Measurements from ENCODE around the gene PIGS. TPM values are rescaled to one million over a fixed set of nuclear protein-coding genes. Genes with fewer than 3 reads are reported as not detected.
"Not testable (repeated sequence)": the region's sequence is repeated elsewhere in the genome, so short reads cannot be mapped to it uniquely, and the experiment has no call there.

PIGS gene
- total RNA-seq, 1 donor from 2014 or later, result 51.5 TPM

DNA sequence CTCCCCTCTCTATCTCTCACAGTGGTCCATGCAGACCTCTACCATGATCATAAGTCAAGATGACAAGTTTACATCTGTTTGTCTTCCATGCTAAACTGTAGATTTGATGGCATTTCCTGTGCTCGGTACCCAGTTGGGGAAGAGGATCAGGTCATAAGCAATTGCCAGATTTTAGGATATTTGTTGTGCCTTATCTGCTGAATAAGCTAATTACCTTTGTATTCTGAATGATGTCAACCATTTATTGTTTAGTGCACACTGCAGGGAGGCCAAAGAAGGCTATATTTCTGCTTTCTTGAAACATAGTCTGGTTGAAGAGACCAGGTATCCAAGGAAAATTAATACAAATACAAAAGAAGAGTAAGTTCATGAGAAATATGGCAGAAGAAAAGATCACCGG lies 11.2 kb upstream of the PIGS start:
- DNase-seq (ENCODE audit: low spot score), result no peak
- intact Hi-C loops (cut with DNase I), result no loop called here

DNA sequence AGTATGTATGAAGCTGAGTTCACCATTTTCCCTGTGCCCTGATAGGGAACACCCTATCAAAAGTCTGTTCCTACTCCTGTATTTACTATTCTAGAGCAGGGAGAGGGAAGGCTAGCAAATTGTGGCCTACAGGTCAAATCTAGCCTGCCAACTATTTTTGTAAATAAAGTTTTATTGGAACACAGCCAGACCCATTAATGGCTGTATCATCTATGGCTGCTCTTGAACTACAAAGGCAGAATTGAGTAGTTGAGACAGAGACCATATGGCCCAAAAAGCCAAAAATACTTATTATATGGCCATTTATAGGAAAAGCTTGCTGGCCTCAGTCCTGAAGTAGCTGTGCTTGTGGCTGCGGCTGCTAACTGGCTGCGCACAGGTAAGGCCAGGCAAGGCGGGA lies 9.6 kb upstream of the PIGS start:
- no peak for DNase-seq (ENCODE audit: low spot score)
- intact Hi-C loops (cut with DNase I), result no loop called here

DNA sequence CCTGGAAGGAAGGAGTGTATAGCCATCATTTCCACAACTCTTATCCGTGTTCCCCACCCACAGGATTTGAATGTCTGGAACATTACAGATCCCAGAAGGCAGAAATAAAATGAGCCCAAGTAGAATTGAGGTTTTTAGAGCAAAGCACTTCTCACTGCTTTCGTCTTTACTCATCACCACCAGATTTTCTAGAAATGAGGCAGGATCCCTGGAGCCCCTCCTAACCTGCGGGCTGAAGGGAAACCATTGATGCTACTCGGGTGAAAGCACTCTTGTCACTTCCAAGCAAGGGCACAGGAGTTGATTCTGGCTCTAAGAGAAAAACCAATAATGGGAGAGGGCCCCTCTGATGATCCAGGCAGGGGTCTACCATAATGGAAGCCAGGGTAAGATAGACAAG lies 8.2 kb upstream of the PIGS start:
- no peak for DNase-seq (ENCODE audit: low spot score)
- intact Hi-C loops (cut with DNase I), result no loop called here

DNA sequence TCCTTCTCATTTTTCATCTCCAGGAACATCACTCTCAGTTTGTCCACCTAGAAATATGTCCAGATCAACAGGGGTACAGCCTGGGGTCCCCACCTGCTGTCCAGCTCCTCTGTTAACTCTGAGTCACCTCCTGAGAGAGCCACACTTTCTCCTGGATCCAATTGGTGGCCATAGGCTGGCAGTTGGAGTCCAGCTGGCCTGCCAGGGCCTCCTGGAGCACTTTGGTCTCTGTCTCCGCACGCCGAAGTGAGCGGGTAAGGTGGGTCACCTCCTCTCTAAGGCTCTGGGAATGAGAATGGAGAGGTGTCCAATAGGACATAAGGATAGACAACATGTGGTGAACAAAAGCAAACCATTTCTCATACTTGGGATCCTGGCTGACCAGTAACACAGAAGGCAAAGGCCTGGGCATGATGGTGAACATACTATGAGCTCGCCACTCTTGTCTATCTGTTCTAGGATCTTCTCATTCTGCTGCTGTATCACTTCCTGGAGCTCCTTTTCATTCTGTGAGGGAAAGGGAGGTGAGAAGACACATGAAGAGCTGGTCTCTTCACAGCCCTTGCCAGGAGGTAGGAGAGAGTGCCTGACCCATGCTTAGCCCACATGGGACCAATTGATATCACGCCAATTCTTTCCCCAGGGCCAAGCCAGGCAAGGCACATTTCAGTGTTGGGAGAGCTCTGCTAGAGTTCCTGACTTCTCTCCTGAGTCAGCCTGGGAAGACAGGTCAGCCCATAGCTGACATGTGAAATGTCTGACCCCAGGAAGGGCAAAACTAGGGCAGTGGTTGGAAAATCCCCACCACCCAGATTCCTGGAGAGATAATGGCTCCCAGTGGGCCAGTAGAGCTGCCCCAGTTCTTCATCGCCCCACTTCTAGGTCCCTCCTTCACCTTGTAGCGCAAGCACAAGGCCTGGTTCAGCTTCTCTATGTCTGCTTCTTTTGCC lies 7.2 kb upstream of the PIGS start:
- DNase-seq (ENCODE audit: low spot score), result peak; percentile 68
- intact Hi-C loops (cut with DNase I), result no loop called here

DNA sequence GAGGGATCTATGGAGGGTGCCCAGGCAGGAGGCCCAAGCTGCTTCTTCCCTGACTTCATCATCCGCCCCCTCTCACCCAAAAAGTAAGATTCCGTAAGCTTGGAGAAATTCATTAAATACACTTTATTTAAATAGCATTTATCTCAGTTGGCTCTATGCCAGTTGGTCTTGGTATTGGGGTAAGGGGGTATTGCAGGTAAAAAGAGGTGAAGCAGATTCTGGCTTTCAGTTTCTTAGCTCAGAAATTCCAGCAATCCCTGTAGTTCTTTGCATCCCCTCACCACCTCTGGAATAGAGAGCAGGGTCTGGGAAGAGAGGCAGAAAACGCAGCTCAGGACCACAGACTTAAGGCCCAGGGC lies 6.1 kb upstream of the PIGS start:
- no peak for DNase-seq (ENCODE audit: low spot score)
- intact Hi-C loops (cut with DNase I), result no loop called here

DNA sequence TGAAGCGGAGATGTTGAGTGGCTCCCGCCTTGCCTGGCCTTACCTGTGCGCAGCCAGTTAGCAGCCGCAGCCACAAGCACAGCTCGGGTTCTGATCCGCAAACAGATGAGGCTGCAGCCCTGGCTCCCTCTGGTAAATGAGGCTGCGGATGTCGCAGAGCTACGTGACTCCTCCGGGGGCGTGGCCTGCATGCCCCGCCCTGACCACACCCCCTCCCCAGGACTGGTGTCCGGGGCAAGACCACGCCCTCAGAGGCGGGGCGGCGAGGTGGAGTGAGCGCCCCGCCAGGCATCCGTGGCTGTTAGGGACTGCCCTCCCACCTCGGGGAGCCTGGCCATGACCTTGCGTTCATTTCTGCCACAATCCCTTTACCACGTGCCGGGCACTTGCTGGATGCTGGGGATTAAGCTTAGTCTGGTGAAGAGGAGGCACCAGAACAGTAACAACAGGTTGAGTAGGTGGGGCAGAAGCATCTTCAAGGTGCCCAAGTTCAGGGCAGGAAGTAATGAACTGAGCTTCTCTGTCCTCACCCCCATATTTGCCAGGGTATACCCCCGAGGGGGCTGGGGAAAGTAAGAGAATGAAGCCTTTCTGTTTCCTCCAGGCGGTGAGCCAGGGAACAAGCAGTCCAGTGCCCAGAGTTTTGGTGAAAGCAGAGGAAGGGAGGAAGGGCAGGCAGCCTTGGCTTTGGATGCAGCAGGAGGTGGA lies 5.6 kb upstream of the PIGS start, which contains the start of gene ALDOC:
TSS of gene ALDOC (minus strand) at position 138 of the 708 bp plus-strand sequence. CDS start 1,363 bp downstream, outside the sequence.
- DNase-seq (ENCODE audit: low spot score), result peak; percentile 98
- intact Hi-C loops (cut with DNase I), result no loop called here

DNA sequence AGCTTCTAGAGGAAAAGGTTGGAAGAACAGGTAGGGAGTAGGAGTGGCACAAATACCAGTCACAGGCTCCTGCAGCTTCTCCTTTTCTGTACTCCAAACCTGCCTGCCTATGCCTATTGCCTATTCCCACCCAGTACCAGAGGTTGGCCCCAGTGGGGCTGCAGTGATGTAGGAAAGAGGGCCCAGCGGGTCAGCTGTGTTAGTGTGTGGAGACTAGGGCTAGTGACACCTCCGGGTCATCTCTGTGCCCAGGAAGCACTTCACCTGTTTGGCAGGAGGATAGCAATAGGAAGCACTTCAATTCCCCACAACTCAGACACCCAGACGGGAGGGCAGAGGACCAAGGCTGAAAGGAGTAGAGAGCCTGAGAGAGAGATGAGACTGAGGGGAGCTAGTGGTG lies 4.7 kb upstream of the PIGS start:
- intact Hi-C loops (cut with DNase I), result not testable (repeated sequence)
- DNase-seq (ENCODE audit: low spot score), result peak; percentile 57

DNA sequence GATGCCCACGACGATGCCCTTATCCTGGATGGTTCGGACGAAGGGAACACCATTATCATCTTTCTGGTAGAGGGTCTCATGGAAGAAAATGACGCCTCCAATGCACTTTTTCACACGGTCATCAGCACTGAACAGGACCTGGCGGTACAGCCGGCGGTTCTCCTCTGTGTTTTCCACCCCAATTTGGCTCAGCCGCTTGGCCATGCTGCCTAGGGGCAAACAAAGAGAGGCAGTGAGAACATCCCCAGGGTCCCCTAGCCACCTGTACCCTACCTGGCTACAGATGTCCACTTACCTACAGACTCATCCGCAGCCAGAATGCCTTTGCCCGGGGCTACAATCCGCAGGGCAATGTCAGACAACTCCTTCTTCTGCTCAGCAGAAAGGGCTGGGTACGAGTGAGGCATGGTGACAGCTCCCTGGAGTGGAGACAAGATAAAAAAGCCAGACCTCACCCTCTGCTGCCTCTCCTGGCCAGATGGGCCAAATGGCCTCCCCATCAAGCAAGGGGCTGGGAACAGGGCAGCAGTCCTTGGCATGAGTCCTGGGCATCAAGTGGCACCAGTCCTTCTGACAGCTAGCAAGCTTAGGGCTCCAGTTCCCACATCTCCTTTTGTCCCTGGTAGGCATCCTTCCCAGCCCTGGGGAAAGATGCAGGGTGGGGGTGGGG lies 3.9 kb upstream of the PIGS start:
- DNase-seq (ENCODE audit: low spot score), result peak; percentile 92
- intact Hi-C loops (cut with DNase I), result no loop called here

DNA sequence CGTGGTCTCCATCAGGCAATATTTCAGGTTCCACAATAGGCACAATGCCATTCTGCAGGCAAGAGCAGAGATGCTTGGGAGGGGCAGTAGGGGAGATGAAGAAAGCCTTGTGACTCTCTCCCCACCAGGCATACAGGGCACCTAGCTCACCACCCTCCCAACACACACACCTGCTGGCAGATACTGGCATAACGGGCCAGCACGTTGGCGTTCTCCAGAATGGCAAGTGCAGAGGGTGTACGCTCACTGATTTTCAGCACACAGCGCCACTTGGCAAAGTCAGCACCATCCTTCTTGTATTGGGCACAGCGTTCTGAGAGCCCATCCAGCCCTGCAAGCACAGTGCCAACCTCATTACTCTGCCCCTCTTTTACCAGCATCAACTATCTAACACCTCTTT lies 3.2 kb upstream of the PIGS start:
- peak; percentile 69 for DNase-seq (ENCODE audit: low spot score)
- intact Hi-C loops (cut with DNase I), result no loop called here

DNA sequence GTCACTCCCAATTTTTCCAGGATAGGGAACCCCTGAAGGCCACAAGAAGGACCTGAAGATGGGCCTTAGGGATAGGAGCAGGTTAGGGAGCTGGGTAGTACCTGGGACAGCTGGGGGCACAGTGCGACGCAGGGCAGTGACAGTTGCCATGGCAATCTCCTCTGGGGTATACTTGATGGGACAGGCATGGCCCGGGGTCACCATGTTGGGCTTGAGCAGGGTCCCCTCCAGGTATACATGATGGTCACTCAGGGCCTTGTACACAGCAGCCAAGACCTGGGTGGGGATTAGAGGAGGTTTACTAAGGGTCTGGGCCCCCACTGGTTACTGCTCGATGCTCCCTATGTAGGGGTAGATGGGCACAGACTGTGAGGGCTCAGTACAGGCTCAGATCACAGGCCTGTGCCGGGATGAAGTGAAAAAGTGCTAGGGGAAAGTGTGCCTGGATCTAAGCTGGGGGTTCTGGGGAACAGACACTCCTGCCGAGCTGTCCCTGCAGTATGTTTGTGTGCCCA lies 2.7 kb upstream of the PIGS start:
- intact Hi-C loops (cut with DNase I), result no loop called here
- DNase-seq (ENCODE audit: low spot score), result peak; percentile 62

DNA sequence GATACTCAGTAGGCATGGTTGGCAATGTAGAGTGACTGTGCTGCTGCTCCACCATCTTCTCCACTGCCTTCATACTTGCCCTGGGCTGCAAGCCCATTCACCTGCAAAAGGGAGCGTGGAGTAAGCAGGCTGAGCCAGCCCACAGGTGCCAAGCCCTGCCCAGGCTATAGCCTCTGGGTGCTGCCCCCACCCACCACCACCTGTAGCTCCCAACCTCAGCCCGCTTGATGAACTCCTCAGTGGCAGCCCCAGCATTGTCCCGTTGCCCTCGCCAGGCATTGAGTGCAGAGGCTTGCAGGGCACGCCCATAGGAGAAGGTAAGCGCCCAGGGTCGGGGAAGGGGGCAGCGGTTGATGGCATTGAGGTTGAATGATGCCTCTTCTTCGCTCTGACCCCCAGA lies 2.2 kb upstream of the PIGS start:
- intact Hi-C loops (cut with DNase I), result no loop called here
- peak; percentile 49 for DNase-seq (ENCODE audit: low spot score)

DNA sequence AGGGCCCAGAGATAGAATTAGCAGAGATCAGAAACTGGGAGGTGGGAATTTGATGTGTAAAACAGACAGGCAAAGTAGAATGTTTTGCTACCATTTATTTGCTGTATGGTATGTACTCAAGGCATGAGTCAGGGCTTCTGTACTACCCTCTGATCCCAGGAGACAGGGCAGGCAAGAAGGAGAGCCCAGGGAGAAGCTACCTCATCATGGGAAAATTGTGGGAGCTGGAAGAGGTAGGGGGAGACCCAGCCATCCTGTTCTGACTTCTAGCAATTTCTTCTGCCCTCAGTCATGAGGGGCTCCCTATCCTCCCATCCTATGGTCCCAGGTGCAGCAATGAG lies 1.7 kb upstream of the PIGS start:
- no peak for DNase-seq (ENCODE audit: low spot score)
- intact Hi-C loops (cut with DNase I), result no loop called here

DNA sequence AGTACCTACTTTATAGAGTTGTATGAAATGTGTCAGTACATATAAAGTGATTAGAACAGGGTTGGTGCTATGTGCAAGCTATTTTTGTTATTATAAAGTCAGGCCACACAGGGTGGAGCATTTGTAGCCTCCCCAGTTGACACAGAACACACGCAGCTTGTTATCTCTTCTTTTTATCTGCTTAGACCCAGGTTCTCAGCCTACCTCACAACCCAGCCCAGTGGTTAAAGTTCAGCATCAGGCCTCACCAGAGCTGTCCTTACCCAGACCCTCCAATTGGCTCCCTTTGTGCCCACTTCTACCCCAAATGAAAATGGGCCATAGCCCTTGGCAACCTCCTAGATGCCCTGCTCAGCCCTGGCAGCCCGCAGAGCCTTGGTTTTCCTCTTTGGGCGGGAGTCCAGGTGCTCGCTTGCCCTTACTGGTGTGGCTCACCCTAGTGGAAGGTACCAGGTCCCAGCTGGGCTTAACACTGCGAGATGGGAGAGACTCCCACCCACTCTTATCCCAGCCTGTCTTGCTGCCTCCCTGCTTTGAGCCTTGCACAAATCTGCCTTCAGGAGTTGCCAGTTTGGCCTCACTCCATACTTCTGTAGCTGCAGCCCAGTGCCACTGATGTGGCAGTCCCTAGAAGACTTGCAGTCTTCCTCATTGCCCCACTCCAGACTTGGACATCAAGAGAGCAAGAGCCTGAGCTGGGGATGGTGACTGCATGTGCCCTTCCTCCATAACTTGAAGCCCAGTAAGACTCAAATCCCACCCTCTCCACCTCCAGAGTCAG lies 1.1 kb upstream of the PIGS start:
- peak; percentile 14 for DNase-seq (ENCODE audit: low spot score)
- intact Hi-C loops (cut with DNase I), result no loop called here

DNA sequence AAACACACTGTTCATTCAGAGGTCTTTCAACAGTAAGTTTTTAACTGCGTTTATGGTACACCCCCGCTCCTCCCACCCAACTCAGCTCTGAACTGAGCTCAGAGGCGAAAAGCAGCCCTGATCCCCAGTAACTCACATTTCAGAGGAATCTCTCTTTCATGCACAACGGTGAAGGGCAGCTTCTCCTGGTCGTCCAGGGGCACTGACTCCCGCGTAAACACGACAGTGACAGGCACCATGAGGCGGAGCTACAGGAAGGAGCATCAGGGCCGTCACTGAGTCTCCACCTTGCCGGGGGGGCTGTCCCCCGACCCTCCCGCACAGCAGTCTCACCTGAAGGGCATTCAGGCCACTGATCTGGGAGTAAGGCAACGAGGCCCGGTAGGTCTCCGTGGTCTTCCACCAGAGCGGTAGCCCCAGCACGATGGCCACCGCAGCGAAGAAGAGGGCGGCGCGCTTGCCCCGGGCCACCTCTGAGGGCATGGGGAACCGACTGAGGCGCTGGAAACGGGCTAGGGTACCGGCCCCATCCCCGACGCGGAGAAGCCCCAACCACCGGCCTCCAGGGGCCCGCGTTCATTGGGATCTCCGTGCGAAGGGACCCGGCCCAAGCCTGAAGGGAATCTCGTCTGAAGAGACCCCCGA lies 486 bp downstream of the PIGS start:
- no peak for DNase-seq (ENCODE audit: low spot score)

DNA sequence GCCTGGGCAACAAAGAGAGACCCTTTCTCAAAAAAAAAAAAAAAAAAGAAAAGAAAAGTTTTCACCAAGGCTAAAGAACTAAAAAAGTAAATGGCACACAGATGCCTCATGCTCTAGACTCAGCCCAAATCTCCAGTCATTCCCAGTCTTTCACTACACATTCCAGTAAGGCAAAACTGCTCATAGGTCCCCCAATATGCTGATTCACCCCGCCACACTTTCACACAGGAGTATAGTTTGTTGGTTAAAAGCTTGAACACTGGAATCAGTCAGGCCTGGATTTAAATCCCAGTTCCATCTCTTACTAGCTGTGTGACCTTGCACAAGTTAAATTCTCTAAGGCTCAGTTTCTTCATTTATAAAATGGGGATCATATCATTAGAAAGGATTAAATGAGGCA lies 1.9 kb downstream of the PIGS start:
- intact Hi-C loops (cut with DNase I), result no loop called here

More for the DNA sequence above, 486 bp downstream of the PIGS start:
- intact Hi-C loops (cut with DNase I), result loop anchor here (2.0 kb wide), 1 partner anchor 18 kb away; the partner anchor contains the start of gene UNC119

DNA sequence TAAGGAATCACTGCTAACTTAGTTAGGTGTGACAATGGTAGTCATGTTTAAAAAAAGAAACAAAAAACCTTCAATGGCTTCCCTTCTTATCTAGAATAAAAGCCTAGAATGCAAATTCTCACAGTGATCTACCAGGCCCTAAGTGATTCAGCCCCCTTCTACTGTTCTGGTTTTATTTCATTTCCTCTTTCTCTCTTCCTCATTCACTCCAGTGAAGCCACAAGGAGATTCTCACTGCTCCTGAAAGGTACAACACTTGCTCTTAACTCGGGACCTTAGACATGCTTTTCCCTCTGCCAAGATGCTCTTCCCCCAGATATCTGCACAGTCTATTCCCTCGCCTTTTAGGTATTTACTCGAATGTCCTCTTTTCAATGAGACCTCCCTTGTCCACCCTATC lies 3.7 kb downstream of the PIGS start:
- DNase-seq (ENCODE audit: low spot score), result no peak
- intact Hi-C loops (cut with DNase I), result no loop called here

More for the DNA sequence above, 1.9 kb downstream of the PIGS start:
- no peak for DNase-seq (ENCODE audit: low spot score)

DNA sequence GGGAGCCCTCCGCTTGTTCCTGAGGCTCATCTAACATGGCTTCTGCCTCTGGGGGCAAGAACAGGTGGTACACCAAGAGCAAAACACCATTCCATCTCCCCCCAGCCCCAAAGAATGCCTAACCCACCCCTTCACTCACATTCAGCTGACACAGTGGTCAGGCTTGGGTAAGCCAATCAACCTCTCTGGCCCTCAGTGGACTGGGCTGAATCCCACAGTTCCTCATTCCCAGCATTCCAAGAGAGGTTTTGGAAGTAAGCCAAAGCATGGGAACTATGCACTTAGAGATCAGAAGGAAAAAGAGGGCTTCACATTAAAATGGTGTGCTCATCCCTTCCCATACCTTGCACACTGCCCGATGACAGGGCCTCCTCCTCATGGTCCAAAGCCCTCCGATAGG lies 7.8 kb downstream of the PIGS start:
- intact Hi-C loops (cut with DNase I), result no loop called here
- no peak for DNase-seq (ENCODE audit: low spot score)

DNA sequence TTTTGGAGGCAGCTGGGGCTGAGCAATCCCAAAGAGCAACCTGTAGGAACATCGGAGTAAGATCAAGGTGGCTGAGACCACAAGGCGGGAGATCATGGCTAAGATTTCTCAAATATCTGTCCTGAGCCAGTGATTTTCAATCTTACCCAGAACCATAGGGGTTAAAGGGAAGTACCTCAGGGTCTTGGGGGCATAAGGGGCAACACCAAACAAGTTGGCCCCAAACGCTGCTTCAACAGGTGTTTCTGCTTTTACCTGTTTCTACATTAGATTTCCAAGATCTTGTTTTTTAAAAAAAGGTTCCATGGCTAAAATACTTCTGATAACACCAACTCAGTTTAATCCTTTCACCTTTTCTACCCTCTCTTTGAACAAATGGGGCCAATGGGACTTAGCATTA lies 16.3 kb downstream of the PIGS start:
- no peak for DNase-seq (ENCODE audit: low spot score)
- intact Hi-C loops (cut with DNase I), result no loop called here

DNA sequence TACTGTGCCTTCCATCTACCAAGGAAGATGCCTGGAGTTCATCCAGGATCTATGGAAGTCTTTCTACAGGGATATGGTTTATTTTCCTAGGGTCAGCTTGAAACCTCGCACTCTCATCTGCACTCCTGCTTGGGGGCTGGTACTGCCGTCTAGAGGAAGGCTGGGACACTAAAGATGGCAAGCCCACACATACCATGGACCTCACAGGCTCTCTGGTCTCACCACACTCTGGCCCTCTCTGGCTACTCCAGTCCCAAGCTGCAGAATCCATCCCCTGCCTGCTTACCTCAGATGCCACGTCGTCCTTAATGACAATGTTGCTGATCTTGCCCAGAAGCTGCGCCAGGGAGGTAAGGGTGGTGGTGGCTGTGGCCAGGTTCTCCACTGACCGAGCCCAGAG lies 16.8 kb downstream of the PIGS start:
- intact Hi-C loops (cut with DNase I), result no loop called here

More for the DNA sequence above, 16.8 kb downstream of the PIGS start:
- no peak for DNase-seq (ENCODE audit: low spot score)

Measured in cardiac septum (tissue), 1 donor.